ENCODE measurements around the gene NCKAP5. TPM values are rescaled to one million over a fixed set of nuclear protein-coding genes. Genes with fewer than 3 reads are reported as not detected.

Gene NCKAP5
- polyA plus RNA-seq, 2 donors: 2.2 to 3.0 TPM

GRCh38 chr2:133194362-133194655, 374.0 kb downstream of the NCKAP5 start:
- no peaks in the 10 kb centered on the region for H3K4me1 ChIP-seq (ENCODE audit: control insufficient read depth in 2 of 2, insufficient read depth in 2 of 2, low read length in 1 of 2)
- no peak overlapping the region for H3K4me3 ChIP-seq (ENCODE audit: low read depth in 1 of 2, low read length in 2 of 2)
- 58 to 63% methylated on average over 4 of the region's 4 CpGs for WGBS, 2 donors
- no peaks in the 10 kb centered on the region for H3K36me3 ChIP-seq (ENCODE audit: control insufficient read depth in 2 of 2, insufficient read depth in 2 of 2, low read length in 1 of 2)
- H3K27ac ChIP-seq (ENCODE audit: low read depth in 2 of 2, low read length in 1 of 2): no peak overlapping the region
- H3K9me3 ChIP-seq (ENCODE audit: control insufficient read depth in 2 of 2, insufficient read depth in 1 of 2, low read depth in 1 of 2, low read length in 1 of 2): no peaks in the 10 kb centered on the region
- H3K27me3 ChIP-seq (ENCODE audit: control insufficient read depth in 1 of 2, insufficient read depth in 2 of 2, low read length in 2 of 2): no peaks in the 10 kb centered on the region

DNA sequence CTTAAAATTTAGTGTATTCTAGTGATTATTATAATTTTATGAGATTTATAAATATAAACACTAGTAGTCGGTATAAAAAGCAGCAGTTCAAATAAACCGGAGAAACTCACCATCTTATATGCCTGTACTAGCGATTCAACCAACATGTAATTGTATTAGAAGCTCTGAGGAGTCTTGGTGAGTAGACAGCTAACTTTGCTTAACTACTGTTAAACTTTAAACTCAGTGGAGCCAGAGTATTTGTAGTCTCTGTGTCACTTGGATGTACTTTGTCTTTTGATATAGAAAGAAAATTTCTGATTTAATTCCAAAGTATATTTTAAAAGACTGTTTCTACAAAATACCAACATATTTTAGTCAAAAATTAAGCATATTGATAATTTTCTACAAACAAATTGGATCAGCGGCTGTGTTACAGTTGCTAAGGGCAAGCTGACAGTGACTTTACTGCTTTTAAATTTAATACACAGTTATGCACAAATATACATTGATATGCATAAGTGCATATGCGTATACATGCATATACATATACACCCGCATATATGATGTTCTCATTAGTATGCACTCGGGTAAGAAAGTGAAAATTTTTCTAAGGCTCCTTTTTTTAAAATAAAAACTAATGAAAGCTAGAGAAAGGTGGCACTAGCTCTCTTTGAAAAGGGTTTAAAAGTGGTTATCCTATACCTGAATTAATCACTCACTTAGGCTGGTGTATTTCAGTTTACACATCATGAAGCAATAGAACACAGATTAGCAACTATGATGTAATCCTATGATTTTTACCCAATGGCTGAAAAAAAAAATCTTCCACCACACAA, 374.5 kb downstream of the NCKAP5 start:
- Histone ChIP-seq H3K36me3 (ENCODE audit: control insufficient read depth in 2 of 2, insufficient read depth in 2 of 2, low read length in 1 of 2) (no peaks in the 10 kb centered on the region), H3K27ac (ENCODE audit: low read depth in 2 of 2, low read length in 1 of 2) (no peak overlapping the region), H3K9me3 (ENCODE audit: control insufficient read depth in 2 of 2, insufficient read depth in 1 of 2, low read depth in 1 of 2, low read length in 1 of 2) (no peaks in the 10 kb centered on the region), H3K4me1 (ENCODE audit: control insufficient read depth in 2 of 2, insufficient read depth in 2 of 2, low read length in 1 of 2) (no peaks in the 10 kb centered on the region), H3K4me3 (ENCODE audit: low read depth in 1 of 2, low read length in 2 of 2) (no peak overlapping the region), H3K27me3 (ENCODE audit: control insufficient read depth in 1 of 2, insufficient read depth in 2 of 2, low read length in 2 of 2) (no peaks in the 10 kb centered on the region)
- 91% methylated on average over 7 of the region's 7 CpGs for WGBS, 2 donors

- no peaks in the 10 kb centered on the region for H3K4me1 ChIP-seq (ENCODE audit: control insufficient read depth in 2 of 2, insufficient read depth in 2 of 2, low read length in 1 of 2)
- 92 to 93% methylated on average over 3 of the region's 3 CpGs for WGBS, 2 donors
- no peaks in the 10 kb centered on the region for H3K9me3 ChIP-seq (ENCODE audit: control insufficient read depth in 2 of 2, insufficient read depth in 1 of 2, low read depth in 1 of 2, low read length in 1 of 2)
- no peak overlapping the region for H3K4me3 ChIP-seq (ENCODE audit: low read depth in 1 of 2, low read length in 2 of 2)
- no peaks in the 10 kb centered on the region for H3K36me3 ChIP-seq (ENCODE audit: control insufficient read depth in 2 of 2, insufficient read depth in 2 of 2, low read length in 1 of 2)
- no peaks in the 10 kb centered on the region for H3K27me3 ChIP-seq (ENCODE audit: control insufficient read depth in 1 of 2, insufficient read depth in 2 of 2, low read length in 2 of 2)
- no peak overlapping the region for H3K27ac ChIP-seq (ENCODE audit: low read depth in 2 of 2, low read length in 1 of 2)
Measured at GRCh38 chr2:133192028-133192427, 376.2 kb downstream of the NCKAP5 start.

GRCh38 chr2:133177196-133177595, 391.1 kb downstream of the NCKAP5 start:
- Histone ChIP-seq H3K27ac (ENCODE audit: low read depth in 2 of 2, low read length in 1 of 2) (no peak overlapping the region), H3K4me3 (ENCODE audit: low read depth in 1 of 2, low read length in 2 of 2) (no peak overlapping the region), H3K4me1 (ENCODE audit: control insufficient read depth in 2 of 2, insufficient read depth in 2 of 2, low read length in 1 of 2) (no peaks in the 10 kb centered on the region), H3K9me3 (ENCODE audit: control insufficient read depth in 2 of 2, insufficient read depth in 1 of 2, low read depth in 1 of 2, low read length in 1 of 2) (no peaks in the 10 kb centered on the region), H3K36me3 (ENCODE audit: control insufficient read depth in 2 of 2, insufficient read depth in 2 of 2, low read length in 1 of 2) (no peaks in the 10 kb centered on the region), H3K27me3 (ENCODE audit: control insufficient read depth in 1 of 2, insufficient read depth in 2 of 2, low read length in 2 of 2) (no peaks in the 10 kb centered on the region)
- 81 to 87% methylated on average over 4 of the region's 4 CpGs for WGBS, 2 donors

DNA sequence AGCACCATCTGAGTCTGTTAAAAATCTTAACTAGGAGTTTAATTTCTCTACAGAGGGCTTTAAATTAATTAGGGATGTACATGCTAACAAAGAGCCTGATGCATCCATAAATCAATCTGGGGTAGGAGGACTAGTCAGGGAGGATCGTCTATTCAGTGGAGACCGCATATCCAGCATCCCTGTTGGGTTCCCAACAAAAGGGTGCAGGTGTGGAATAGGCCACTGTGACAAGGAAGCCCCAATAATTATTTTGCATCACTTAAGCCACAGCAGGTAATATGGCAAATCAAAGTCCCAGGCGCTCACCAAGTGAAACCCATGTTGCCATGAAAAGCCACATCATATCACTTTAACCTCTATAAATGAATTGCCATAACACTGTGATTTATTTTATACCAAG, 392.3 kb downstream of the NCKAP5 start:
- Histone ChIP-seq H3K27ac (ENCODE audit: low read depth in 2 of 2, low read length in 1 of 2) (no peak overlapping the region), H3K9me3 (ENCODE audit: control insufficient read depth in 2 of 2, insufficient read depth in 1 of 2, low read depth in 1 of 2, low read length in 1 of 2) (no peaks in the 10 kb centered on the region), H3K36me3 (ENCODE audit: control insufficient read depth in 2 of 2, insufficient read depth in 2 of 2, low read length in 1 of 2) (no peaks in the 10 kb centered on the region), H3K4me3 (ENCODE audit: low read depth in 1 of 2, low read length in 2 of 2) (no peak overlapping the region), H3K4me1 (ENCODE audit: control insufficient read depth in 2 of 2, insufficient read depth in 2 of 2, low read length in 1 of 2) (no peaks in the 10 kb centered on the region), H3K27me3 (ENCODE audit: control insufficient read depth in 1 of 2, insufficient read depth in 2 of 2, low read length in 2 of 2) (no peaks in the 10 kb centered on the region)
- 91 to 92% methylated on average over 3 of the region's 3 CpGs for WGBS, 2 donors

DNA sequence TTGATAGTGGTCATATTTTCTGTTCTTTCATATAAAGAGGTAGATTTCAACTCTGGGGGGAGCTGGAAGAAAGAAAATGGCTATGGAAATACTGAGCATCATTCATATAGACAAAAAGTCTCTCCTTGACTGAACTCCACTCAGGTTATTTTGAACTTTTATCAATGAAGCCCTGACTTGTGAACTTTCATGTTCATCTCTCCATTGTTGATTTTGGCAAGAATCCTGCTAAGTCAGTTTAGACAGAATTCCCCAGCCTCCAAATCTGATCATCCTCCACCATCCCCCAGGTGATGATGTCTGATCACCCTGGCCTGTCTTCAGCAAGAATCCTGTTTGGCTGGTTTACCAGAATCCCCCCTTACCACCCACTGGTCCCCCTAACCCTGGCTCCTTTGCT, 395.0 kb downstream of the NCKAP5 start:
- Histone ChIP-seq H3K9me3 (ENCODE audit: control insufficient read depth in 2 of 2, insufficient read depth in 1 of 2, low read depth in 1 of 2, low read length in 1 of 2) (no peaks in the 10 kb centered on the region), H3K4me1 (ENCODE audit: control insufficient read depth in 2 of 2, insufficient read depth in 2 of 2, low read length in 1 of 2) (no peaks in the 10 kb centered on the region), H3K36me3 (ENCODE audit: control insufficient read depth in 2 of 2, insufficient read depth in 2 of 2, low read length in 1 of 2) (no peaks in the 10 kb centered on the region), H3K4me3 (ENCODE audit: low read depth in 1 of 2, low read length in 2 of 2) (no peak overlapping the region), H3K27me3 (ENCODE audit: control insufficient read depth in 1 of 2, insufficient read depth in 2 of 2, low read length in 2 of 2) (no peaks in the 10 kb centered on the region), H3K27ac (ENCODE audit: low read depth in 2 of 2, low read length in 1 of 2) (no peak overlapping the region)

DNA sequence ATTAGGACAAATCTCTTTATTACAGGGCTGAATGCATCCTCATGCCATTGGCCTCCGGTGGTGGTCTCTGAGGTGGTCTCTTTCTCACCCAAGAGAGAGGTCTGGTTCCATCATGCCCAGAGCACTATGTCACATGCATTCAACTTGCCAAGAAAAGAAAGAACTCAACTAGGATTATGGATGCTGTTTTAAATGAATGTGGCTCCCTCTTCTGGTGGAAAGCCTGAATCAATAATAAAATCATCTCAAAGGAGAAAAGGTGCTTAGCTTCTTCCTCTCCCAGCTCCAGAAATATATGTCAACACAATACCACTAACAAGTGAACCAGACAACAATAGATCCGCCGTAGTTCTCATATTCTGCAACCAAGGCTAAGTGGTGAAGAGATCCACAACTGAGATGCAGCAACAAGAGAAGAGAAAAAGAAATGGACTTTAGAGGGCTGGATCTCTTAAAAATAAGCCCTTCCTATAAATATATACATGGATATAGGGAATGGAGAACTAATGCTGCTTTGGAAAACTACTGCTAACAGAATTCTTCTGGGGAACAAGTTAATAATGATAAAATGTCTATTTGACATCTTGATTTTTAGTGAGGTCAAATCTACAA, 396.8 kb downstream of the NCKAP5 start:
- H3K27me3 ChIP-seq (ENCODE audit: control insufficient read depth in 1 of 2, insufficient read depth in 2 of 2, low read length in 2 of 2): no peaks in the 10 kb centered on the region
- no peaks in the 10 kb centered on the region for H3K36me3 ChIP-seq (ENCODE audit: control insufficient read depth in 2 of 2, insufficient read depth in 2 of 2, low read length in 1 of 2)
- 21 to 31% methylated on average over 3 of the region's 3 CpGs for WGBS, 2 donors
- H3K4me1 ChIP-seq (ENCODE audit: control insufficient read depth in 2 of 2, insufficient read depth in 2 of 2, low read length in 1 of 2): no peaks in the 10 kb centered on the region
- no peak overlapping the region for H3K27ac ChIP-seq (ENCODE audit: low read depth in 2 of 2, low read length in 1 of 2)
- no peak overlapping the region for H3K4me3 ChIP-seq (ENCODE audit: low read depth in 1 of 2, low read length in 2 of 2)
- no peaks in the 10 kb centered on the region for H3K9me3 ChIP-seq (ENCODE audit: control insufficient read depth in 2 of 2, insufficient read depth in 1 of 2, low read depth in 1 of 2, low read length in 1 of 2)

- H3K9me3 ChIP-seq (ENCODE audit: control insufficient read depth in 2 of 2, insufficient read depth in 1 of 2, low read depth in 1 of 2, low read length in 1 of 2): no peaks in the 10 kb centered on the region
- no peak overlapping the region for H3K27ac ChIP-seq (ENCODE audit: low read depth in 2 of 2, low read length in 1 of 2)
- 71 to 88% methylated on average over 10 of the region's 10 CpGs for WGBS, 2 donors
- H3K4me3 ChIP-seq (ENCODE audit: low read depth in 1 of 2, low read length in 2 of 2): no peak overlapping the region
- H3K27me3 ChIP-seq (ENCODE audit: control insufficient read depth in 1 of 2, insufficient read depth in 2 of 2, low read length in 2 of 2): no peaks in the 10 kb centered on the region
- H3K36me3 ChIP-seq (ENCODE audit: control insufficient read depth in 2 of 2, insufficient read depth in 2 of 2, low read length in 1 of 2): no peaks in the 10 kb centered on the region
- H3K4me1 ChIP-seq (ENCODE audit: control insufficient read depth in 2 of 2, insufficient read depth in 2 of 2, low read length in 1 of 2): no peaks in the 10 kb centered on the region
Measured at GRCh38 chr2:133169274-133169912, 398.9 kb downstream of the NCKAP5 start.

DNA sequence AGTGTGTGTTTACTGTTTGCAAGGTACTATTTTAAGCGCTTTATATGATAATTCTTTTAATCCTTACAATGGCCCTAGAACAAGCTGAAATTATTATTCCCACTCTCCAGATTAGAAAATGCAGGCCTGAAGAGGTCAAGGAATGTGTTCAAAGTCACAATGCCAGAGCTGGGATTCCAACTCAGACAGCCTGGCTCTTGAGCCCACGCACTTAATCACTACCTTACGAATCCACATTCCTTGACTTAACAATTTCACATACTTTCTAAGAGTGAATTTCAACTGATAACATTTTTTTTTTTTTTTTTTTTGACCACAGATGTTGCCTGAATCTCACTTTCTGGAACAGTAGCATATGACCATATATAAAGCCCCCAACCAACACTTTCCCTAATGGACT, 400.3 kb downstream of the NCKAP5 start:
- Histone ChIP-seq H3K27me3 (ENCODE audit: control insufficient read depth in 1 of 2, insufficient read depth in 2 of 2, low read length in 2 of 2) (no peaks in the 10 kb centered on the region), H3K4me3 (ENCODE audit: low read depth in 1 of 2, low read length in 2 of 2) (no peak overlapping the region), H3K9me3 (ENCODE audit: control insufficient read depth in 2 of 2, insufficient read depth in 1 of 2, low read depth in 1 of 2, low read length in 1 of 2) (no peaks in the 10 kb centered on the region), H3K27ac (ENCODE audit: low read depth in 2 of 2, low read length in 1 of 2) (no peak overlapping the region), H3K4me1 (ENCODE audit: control insufficient read depth in 2 of 2, insufficient read depth in 2 of 2, low read length in 1 of 2) (no peaks in the 10 kb centered on the region), H3K36me3 (ENCODE audit: control insufficient read depth in 2 of 2, insufficient read depth in 2 of 2, low read length in 1 of 2) (no peaks in the 10 kb centered on the region)
- WGBS, 2 donors: 94 to 97% methylated on average over 3 of the region's 3 CpGs

DNA sequence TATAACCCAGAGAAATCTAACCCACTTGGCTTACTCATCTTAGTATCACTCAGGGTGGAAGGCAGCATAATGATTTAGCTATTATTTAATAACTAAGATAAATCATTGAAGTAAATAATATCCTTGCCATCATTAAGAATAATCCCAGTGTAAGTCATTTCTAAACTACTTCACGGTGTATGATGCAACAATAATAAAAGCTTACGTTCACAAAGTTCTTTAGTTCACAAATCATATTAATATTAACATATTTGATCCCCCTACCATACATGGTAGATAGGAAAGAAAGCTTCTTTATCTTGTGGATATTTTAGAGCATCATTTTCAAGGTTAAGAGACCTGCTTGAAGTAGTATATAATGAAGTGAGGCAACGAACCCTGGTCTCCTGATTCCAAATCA, 401.0 kb downstream of the NCKAP5 start:
- Histone ChIP-seq H3K4me1 (ENCODE audit: control insufficient read depth in 2 of 2, insufficient read depth in 2 of 2, low read length in 1 of 2) (no peaks in the 10 kb centered on the region), H3K27me3 (ENCODE audit: control insufficient read depth in 1 of 2, insufficient read depth in 2 of 2, low read length in 2 of 2) (no peaks in the 10 kb centered on the region), H3K27ac (ENCODE audit: low read depth in 2 of 2, low read length in 1 of 2) (no peak overlapping the region), H3K36me3 (ENCODE audit: control insufficient read depth in 2 of 2, insufficient read depth in 2 of 2, low read length in 1 of 2) (no peaks in the 10 kb centered on the region), H3K4me3 (ENCODE audit: low read depth in 1 of 2, low read length in 2 of 2) (no peak overlapping the region), H3K9me3 (ENCODE audit: control insufficient read depth in 2 of 2, insufficient read depth in 1 of 2, low read depth in 1 of 2, low read length in 1 of 2) (no peaks in the 10 kb centered on the region)
- 71 to 75% methylated on average over 3 of the region's 3 CpGs for WGBS, 2 donors

Measured in esophagus (tissue), 2 donors.